ENCODE results near the gene STK32A.

- TF ChIP-seq CTCF (IDR thresholded peaks at IDR 0.05): no peak
- TF ChIP-seq POLR2A (IDR thresholded peaks at IDR 0.05): no peak
Measured at GRCh38 chr5:147388184-147389108, 153.6 kb downstream of the STK32A start.
